H54 (cell line): Measurements from ENCODE around the gene ZNF699.
"Not testable (repeated sequence)": the region's sequence is repeated elsewhere in the genome, so short reads cannot be mapped to it uniquely, and the experiment has no call there.

Experiments
- DNase-seq: peaks from one replicate; pipeline ENCODE4 v3.0.0; 2011; ENCODE audit warnings: low spot score, mixed read lengths; ENCODE audit not compliant: insufficient read length
- FAIRE-seq: peaks from 3 replicates; lab custom pipeline; 2011; peaks lifted over from hg19 to GRCh38; lab: Jason Lieb, UNC
- POLR2A ChIP-seq: IDR thresholded peaks from 2 replicates; pipeline ENCODE4 v1.6.1; 2011; ENCODE audit warnings: low read depth, mild to moderate bottlenecking, low read length

ZNF699 gene

GRCh38 chr19:9321338-9321737 lies 11.7 kb upstream of the ZNF699 start:
- no peak for TF ChIP-seq POLR2A
- DNase-seq (no peak), FAIRE-seq (no peak)

DNA sequence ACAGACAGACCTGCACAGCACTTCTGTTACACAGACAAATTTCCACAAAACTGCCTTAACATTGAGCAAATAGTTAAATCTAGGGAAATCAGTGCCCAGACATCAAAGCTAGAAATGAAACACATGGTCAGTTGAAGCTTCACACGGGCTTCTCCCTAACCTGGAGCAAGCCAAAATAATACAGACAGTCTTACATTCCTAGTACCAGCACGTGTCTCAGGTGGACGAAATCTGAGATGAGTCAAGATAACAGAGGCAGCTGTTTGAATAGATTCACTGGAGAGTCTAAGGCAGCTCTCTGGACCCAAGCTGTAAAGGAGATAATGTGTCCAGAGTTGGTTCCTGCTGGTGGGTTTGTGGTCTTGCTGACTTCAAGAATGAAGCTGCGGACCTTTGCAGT lies 4.1 kb upstream of the ZNF699 start:
- DNase-seq = no peak
- no peak for FAIRE-seq
- no peak for TF ChIP-seq POLR2A

- TF ChIP-seq POLR2A = no peak
- FAIRE-seq (peak; percentile 11), DNase-seq (peak; percentile 78)
Measured at GRCh38 chr19:9309974-9310446, 372 bp upstream of the ZNF699 start.

- DNase-seq = no peak
- no peak for FAIRE-seq
- no peak for TF ChIP-seq POLR2A
Measured at GRCh38 chr19:9308091-9308770, 1.4 kb downstream of the ZNF699 start.

DNA sequence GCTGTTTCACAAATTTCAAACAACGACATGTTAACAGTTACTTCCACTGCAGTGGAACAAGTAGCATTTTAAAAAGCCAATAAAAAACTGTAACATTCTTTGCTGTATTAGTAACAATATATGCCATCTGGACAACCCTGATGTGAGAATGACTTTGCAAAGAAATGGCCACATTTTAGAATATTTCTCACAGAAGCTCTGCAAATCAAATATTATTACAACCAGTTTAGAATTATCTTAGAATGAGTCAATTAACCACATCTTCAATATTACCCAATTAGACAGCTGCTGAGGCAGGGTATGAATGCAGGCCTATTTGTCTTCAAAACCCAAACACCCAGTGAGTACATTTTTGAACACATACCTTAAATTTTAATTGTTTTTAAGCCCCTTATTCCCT lies 3.2 kb downstream of the ZNF699 start:
- TF ChIP-seq POLR2A = no peak
- FAIRE-seq (no peak), DNase-seq (peak; percentile 27)

DNA sequence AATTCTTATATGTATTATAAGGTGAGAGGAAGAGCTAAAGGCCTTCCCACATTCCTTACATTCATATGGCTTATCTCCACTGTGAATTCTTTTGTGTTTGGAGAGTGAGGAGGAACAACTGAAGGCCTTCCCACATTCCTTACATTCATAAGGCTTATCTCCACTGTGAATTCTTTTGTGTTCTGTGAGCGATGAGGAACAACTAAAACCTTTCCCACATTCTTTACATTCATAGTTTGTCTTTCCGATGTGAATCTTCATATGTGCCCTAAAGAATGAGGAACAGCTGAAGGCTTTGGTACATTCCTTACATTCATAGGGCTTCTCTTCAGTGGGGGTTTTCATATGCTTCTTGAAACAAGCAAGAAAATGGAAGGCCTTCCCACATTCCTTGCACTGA lies 13.3 kb downstream of the ZNF699 start:
- DNase-seq = no peak
- no peak for TF ChIP-seq POLR2A
- FAIRE-seq = no peak

GRCh38 chr19:9295411-9295849 lies 14.2 kb downstream of the ZNF699 start:
- peak; percentile 38 for FAIRE-seq
- TF ChIP-seq POLR2A = no peak
- DNase-seq = no peak

GRCh38 chr19:9289231-9289884 lies 20.3 kb downstream of the ZNF699 start:
- FAIRE-seq (no peak), DNase-seq (no peak)
- no peak for TF ChIP-seq POLR2A

DNA sequence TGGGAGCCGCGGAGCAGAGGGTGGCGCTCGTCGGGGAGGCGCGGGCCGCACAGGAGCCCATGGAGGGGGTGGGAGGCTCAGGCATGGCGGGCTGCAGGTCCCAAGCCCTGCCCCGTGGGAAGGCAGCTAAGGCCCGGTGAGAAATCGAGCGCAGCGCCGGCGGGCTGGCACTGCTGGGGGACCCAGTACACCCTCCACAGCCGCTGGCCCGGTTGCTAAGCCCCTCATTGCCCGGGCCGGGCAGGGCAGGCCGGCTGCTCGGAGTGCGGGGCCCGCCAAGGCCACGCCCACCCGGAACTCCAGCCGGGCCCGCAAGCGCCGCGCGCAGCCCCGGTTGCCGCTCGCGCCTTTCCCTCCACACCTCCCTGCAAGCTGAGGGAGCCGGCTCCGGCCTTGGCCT lies 26.2 kb downstream of the ZNF699 start:
- not testable (repeated sequence) for DNase-seq, FAIRE-seq

GRCh38 chr19:9251236-9251635 lies 58.4 kb downstream of the ZNF699 start:
- FAIRE-seq = no peak
- no peak for DNase-seq
- no peak for TF ChIP-seq POLR2A

DNA sequence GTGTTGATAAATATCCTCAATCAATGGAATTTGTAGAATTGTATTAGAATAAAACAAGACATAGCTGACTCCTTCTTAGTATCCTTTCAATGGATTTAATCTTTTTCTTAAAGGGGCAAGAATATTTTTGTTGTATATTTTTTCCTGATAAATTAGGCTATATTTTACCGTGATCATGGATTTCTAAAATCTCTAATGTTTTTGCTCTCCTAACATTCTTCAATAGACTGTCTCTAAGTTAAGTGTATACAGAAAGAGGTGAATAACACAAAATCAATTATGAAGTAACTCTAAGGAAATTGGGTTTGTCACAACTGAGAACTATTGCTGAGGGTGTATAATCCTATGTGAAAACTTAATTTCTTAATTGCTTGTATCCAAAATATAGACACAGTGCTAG lies 59.0 kb downstream of the ZNF699 start, which contains the start of gene OR7E24:
OR7E24 (plus strand) TSS at position 301 of the 400 bp plus-strand sequence. CDS start 114 bp downstream, outside the sequence.
- TF ChIP-seq POLR2A = no peak
- no peak for FAIRE-seq
- DNase-seq = no peak
